Measurements from ENCODE around the gene TMEM126A.
"Not testable (repeated sequence)": the region's sequence is repeated elsewhere in the genome, so short reads cannot be mapped to it uniquely, and the experiment has no call there.

The TMEM126A gene

DNA sequence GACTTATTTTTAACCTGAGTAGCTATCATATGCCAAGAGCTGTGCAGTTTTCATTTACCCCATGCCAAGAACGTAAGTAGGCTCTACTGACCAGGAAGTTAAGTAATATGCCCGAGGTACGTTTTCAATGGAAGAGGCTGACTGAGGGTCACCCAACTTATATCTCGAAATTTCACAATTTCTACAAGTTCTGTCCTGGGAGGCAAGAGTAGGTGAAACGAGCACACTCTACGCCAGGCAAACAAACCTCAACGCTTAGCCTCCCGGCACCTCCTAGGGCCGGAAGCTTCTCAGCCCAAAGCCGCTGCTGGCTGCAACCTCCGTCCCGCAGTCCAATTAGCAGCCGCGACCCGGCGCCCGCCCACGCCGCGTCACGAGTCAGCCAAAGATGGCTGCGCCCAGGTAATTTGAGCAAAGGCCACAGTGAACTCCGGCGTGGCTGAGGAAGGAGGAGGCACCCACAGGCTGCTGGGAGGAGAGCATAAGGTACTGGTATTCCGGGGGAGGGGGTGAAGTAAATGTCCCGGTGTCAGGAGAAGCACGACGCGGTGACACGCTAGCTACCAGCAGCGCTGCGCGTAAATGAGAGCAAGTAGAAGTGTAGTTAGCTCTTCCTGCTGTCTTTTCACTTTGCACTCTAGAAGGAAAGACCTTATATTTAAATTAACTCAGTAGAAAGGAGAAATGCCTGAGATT is at the start of gene TMEM126A:
TMEM126A (plus strand) TSS at position 364 of the 696 bp plus-strand sequence. CDS start 2,289 bp downstream, outside the sequence.
- DNase-seq = peak; percentile 91

GRCh38 chr11:85599083-85599482 is 48.7 kb upstream of the TMEM126A start:
- no peak for DNase-seq

- no peak for DNase-seq
Measured at GRCh38 chr11:85602526-85603213, 45.1 kb upstream of the TMEM126A start.

- no peak for DNase-seq
Measured at GRCh38 chr11:85603220-85603619, 44.5 kb upstream of the TMEM126A start.

GRCh38 chr11:85606237-85606636 is 41.5 kb upstream of the TMEM126A start:
- DNase-seq = not testable (repeated sequence)

DNA sequence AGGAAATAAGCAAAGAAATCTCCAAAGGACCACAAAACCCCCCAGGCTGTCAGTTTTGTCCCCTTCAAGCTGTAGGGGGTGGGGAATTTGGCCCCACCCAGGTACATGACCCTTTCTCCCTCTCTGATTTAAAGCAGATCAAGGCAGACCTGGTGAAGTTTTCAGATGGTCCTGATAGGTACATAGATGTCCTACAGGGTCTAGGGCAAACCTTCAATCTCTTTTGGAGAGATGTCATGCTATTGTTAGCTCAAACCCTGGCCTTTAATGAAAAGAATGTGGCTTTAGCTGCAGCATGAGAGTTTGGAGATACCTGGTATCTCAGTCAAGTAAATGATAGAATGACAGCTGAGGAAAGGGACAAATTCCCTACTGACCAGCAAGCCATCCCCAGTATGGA is 39.1 kb upstream of the TMEM126A start:
- not testable (repeated sequence) for DNase-seq

- not testable (repeated sequence) for DNase-seq
Measured at GRCh38 chr11:85609286-85609685, 38.5 kb upstream of the TMEM126A start.

DNA sequence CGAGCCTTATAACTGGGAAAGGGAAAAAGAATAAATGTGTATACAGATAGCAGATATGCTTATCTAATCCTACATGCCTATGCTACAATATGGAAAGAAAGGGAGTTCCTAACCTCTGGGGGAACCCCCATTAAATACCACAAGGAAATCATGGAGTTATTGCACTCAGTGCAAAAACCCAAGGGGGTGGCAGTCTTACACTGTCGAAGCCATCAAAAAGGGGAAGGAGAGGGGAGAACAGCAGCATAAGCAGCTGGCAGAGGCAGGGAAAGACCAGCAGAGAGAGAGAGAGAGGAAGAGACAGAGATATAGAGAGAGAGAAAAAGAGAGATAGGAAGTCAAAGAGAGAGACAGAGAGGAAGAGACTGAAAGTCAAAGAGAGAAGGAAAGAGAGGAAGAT is 36.1 kb upstream of the TMEM126A start:
- not testable (repeated sequence) for DNase-seq

DNA sequence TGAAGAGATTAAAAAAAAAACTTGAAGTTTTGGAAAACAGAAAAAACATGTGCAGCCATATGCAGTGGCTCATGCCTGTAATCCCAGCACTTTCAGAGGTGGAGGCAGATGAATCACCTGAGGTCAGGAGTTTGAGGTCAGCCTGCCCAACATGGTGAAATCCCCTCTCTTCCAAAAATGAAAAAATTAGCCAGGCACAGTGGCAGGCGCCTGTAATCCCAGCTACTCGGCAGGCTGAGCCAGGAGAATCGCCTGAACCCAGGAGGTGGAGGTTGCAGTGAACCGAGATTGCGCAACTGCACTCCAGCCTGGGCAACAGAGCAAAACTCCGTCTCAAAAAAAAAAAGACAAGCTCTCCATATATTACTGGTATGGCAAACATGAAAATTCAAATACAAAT is 28.3 kb upstream of the TMEM126A start:
- DNase-seq = no peak

DNA sequence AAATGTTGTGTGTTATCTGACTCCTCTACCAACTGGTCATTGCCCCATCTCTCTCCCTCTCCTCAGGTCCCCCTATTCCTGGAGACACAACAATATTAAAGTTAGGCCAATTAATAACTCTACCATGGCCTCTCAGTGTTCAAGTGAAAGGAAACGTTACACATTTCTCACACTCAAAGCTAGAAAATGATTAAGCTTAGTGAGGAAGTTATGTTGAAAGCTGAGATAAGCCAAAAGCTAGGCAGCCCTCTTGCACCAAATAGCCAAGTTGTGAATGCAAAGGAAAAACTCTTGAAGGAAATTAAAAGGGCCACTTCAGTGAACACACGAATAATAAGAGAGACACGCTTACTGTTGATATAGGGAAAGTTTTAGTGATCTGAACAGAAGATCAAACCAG is 27.5 kb upstream of the TMEM126A start:
- no peak for DNase-seq

GRCh38 chr11:85626496-85626895 is 21.3 kb upstream of the TMEM126A start:
- DNase-seq = no peak

DNA sequence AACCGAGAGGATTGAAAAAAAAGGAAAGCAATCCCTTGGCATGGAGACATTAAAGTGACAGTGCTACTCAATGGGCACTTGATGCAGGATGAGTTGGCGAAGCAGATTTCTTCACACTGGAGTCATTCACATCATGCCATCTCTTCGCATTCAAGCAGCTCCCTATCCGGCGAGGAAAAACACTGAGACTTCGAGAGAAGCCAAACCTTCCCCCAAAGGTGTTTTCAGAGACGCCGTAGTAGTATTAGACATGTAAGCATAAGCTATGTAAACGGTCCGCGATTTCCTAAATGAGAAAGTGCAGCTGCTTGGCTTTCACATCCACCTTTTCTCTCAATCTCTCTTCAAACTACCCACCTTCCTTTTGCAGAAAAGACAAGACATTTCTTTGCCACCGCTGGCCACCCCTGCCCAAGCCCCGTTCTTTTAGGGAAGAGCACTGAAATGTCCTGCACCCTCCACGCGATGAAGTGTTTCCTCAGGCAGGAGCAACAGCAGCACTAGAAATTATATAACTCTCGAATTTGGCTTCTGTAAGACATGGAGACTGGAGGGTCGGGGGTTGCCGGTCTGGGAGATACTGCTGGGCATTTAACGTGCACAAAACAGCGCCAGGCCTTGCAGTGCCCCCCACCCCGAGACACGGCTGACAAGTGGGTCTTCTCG is 20.3 kb upstream of the TMEM126A start, which contains the start of gene DLG2:
DLG2 (minus strand) TSS at position 13 of the 666 bp plus-strand sequence.
- peak; percentile 5 for DNase-seq

DNA sequence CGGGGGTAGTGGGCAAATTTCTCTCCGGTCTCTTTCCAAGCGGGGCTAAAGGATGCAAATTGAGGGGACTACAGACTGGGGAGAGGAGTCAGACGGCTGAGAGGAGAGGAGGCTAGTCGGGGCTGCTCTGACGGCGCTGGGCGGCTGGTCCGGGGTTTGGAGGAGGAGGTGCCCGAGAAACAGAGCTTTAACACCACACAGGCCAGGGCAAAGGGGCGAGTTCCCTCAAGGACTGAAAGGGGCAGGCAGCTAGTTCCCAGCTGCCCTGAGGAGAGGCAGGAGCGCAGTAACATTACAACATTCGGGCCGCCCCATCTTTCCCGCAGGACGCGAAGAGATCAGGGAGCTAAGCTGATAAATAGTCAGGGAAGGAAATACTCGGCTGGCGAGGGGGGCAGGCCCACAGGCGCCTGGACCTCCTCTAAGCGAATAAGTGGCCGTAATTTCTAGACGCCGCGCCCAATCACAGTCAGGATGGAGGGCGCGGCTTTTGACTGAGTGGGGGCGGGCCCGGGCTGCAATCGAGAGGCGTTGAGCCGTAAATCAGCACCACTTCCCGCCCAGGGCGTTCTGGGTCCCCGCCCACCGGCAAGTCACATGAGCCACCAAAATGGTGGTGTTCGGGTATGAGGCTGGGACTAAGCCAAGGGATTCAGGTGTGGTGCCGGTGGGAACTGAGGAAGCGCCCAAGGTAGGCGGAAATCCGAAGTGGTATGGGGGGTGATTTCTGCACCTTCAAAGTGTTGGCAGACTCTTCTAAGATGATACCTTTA is 19.6 kb upstream of the TMEM126A start, which contains the start of gene TMEM126B:
TMEM126B (plus strand) TSS at position 596 of the 773 bp plus-strand sequence; CDS start at position 611, 15 bp downstream.
- DNase-seq = peak; percentile 97

GRCh38 chr11:85628771-85629341 is 18.9 kb upstream of the TMEM126A start:
- DNase-seq = no peak

GRCh38 chr11:85634747-85635146 is 13.0 kb upstream of the TMEM126A start:
- DNase-seq = no peak

DNA sequence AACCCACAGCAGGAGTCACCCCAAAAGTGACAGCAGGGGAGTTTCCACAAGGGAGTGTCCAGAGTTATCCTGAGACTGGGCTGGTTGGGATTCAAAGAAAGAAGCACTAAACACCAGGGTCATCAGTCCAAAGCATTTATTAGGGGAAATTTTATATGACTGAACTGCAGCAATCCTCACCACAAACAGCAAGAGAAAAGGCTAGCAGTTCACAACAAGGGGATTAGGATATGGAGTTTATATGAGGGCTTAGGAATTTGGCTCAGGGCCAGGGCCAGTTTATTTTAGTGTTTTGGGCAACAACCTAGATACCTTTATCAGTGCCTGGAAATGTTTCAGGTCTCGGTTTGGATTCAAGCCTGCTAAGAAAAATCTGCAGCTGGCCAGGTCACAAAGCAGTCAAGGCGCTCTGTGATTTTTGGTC is 4.6 kb upstream of the TMEM126A start:
- DNase-seq = no peak

GRCh38 chr11:85647078-85647477 is 689 bp upstream of the TMEM126A start:
- DNase-seq = peak; percentile 22

DNA sequence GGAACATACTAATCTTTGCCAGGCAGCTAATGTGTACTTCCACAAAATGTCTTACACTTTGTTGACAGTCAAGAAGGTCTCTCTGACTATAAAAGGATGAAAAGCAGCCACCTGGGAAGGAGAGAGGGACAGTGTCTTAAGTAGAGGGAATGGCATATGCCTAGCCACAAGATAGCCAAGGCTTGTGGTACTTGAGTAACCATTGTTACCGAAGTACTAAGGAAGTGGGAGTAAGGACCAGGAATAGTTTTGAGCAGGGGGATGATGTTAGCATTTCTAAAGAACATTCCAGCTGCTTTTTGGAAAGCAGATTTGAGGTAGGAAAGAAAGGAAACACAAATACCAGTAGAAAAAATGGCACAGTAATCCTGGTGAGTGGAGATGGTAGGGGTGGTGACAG is 3.4 kb downstream of the TMEM126A start:
- DNase-seq = no peak

DNA sequence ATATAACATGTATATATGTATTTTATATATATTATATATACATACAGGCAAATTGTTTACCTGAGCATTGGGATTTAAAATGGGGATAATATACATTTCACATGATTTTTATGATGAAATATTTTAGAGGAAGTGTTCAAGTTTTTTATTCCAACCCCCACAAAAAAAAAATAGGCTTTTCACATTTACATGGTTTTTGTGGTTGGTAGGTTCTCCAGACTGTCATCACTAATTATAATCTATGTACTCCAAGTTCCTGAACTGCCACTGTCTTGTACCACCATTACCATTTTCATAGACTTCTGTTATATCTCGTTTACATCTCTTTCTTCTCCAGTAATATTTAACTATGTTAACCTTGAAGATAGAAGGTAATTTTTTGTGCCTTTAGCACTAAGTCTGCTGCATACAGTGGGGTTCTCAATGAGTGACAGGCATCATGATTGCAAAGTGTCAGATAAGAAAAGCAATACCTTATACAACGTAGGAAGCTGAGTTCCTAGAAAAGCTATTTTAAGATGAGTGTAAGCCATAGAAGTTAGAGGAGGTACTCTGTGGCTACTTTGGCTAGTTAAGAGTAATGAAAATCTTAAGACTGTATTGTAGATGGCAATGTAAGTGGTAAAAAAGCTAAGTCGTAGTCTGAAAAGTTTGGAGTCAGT is 5.2 kb downstream of the TMEM126A start:
- DNase-seq = no peak

DNA sequence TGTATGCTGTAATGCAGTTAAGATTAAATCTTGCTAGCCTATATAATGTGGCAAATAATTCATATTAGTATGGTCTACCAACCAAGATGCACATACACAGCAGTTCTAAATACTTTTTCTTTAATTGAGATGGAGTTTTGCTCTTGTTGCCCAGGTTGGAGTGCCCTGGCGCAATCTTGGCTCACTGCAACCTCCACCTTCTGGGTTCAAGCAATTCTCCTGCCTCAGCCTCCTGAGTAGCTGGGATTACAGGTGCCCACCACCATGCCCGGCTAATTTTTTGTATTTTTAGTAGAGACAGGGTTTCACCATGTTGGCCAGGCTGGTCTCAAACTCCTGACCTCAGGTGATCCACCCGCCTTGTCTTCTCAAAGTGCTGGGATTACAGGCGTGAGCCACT is 6.6 kb downstream of the TMEM126A start:
- DNase-seq = not testable (repeated sequence)

GRCh38 chr11:85656777-85657176 is 9.0 kb downstream of the TMEM126A start:
- DNase-seq = no peak

DNA sequence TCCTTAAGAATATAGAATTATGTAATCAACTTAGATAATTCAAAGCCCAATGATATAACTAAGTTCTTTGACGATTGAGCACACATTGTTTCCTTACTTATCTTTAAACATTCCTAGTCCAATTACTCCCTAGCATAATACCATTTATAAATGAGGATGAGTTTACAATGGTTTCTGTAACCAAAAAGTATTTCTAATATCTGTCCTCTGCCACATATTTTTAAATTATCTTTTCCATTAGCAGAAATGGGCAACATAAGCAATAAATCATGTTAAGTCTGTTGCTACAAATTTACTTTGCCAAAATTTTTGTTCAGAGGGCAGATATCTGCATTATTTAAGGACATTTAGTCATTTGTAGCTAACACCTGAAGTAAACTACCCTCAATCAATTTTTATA is 10.4 kb downstream of the TMEM126A start:
- no peak for DNase-seq

All from NCI-H146 (cell line).